Loucy (cell line): ENCODE results near the gene DSC2.

Experiments
- EZH2phosphoT487 ChIP-seq: fragments of 200-600 bp; IDR thresholded peaks from 2 replicates; pipeline ENCODE4 v1.6.1; 2018; ENCODE audit warnings: antibody characterized with exemption, mild to moderate bottlenecking, moderate library complexity, borderline replicate concordance
- TF ChIP-seq, protein P1 (sequence below): fragments of 200-600 bp; sonication (generic); conservative IDR thresholded peaks from 2 replicates; pipeline ENCODE4 v1.5.1; 2014; ENCODE audit warnings: mild to moderate bottlenecking, antibody characterized with exemption, low read length

DNA sequence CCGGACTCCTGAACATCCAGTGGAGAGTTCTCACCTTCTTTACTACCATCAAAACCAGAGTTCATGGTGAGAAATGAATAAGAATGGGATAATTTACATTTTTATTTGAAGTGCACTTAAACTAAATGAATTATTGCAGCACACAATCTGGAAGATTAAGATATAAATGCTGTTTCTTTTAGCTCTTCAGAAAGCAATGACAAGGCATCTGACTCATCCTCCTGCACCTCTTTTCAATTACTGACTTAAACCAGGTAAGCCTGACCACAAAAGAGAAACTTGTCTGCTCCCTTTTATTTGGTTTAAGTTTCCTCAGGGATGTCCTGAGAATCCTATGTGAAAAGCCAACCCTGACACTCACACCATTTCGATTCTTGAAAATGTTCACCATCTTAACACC, 720 bp upstream of the DSC2 start:
- TF ChIP-seq, protein P1, sequence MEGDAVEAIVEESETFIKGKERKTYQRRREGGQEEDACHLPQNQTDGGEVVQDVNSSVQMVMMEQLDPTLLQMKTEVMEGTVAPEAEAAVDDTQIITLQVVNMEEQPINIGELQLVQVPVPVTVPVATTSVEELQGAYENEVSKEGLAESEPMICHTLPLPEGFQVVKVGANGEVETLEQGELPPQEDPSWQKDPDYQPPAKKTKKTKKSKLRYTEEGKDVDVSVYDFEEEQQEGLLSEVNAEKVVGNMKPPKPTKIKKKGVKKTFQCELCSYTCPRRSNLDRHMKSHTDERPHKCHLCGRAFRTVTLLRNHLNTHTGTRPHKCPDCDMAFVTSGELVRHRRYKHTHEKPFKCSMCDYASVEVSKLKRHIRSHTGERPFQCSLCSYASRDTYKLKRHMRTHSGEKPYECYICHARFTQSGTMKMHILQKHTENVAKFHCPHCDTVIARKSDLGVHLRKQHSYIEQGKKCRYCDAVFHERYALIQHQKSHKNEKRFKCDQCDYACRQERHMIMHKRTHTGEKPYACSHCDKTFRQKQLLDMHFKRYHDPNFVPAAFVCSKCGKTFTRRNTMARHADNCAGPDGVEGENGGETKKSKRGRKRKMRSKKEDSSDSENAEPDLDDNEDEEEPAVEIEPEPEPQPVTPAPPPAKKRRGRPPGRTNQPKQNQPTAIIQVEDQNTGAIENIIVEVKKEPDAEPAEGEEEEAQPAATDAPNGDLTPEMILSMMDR = no peak
- TF ChIP-seq EZH2phosphoT487 = no peak
